GM12873 (cell line): Measurements from ENCODE around the gene SOX1.

ENCODE experiments used
- TF ChIP-seq, protein P1 (sequence below): IDR thresholded peaks from 2 replicates; pipeline ENCODE4 v1.5.1; 2012; ENCODE audit warnings: low read depth, mild to moderate bottlenecking, moderate library complexity, low read length, control low read depth; ENCODE audit not compliant: insufficient read depth; ENCODE audit errors: missing control alignments

The SOX1 gene

DNA sequence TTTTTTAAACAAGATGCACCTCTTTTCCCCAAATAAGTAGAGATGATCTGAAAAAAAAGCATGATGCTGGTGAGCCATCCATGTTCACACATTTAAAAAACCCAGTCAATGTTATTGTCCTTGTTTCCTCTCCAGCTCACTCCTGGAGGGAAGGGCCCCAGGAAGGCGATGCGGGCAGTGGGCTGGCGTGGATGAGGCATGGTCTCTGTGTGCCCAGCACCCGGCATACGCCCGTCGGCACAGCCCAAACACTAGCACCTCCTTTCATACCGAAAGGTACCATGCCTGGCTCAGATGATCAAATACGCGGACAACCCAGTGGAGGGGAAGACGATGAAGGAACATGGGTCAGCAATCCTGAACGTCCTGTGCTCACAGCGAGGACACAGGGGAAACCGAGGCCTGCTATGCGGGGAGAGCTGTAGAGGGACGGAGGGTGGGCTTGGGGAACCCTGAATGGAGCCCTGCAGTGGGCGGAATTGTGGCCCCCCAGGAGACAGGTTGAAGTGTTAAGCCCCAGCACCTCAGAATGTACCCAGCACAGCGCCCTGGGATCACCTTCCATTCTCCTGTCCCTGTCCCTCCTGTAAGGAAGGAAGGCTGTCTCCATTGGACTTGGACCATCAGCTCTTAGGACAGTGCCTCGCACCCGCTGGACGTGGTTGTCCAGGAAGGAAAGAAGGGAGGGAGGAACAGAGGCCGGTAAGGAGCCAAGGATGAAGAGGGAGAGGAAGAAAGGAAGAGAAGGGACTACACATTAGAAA is 49.4 kb downstream of the SOX1 start:
- TF ChIP-seq, protein P1, sequence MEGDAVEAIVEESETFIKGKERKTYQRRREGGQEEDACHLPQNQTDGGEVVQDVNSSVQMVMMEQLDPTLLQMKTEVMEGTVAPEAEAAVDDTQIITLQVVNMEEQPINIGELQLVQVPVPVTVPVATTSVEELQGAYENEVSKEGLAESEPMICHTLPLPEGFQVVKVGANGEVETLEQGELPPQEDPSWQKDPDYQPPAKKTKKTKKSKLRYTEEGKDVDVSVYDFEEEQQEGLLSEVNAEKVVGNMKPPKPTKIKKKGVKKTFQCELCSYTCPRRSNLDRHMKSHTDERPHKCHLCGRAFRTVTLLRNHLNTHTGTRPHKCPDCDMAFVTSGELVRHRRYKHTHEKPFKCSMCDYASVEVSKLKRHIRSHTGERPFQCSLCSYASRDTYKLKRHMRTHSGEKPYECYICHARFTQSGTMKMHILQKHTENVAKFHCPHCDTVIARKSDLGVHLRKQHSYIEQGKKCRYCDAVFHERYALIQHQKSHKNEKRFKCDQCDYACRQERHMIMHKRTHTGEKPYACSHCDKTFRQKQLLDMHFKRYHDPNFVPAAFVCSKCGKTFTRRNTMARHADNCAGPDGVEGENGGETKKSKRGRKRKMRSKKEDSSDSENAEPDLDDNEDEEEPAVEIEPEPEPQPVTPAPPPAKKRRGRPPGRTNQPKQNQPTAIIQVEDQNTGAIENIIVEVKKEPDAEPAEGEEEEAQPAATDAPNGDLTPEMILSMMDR: no peak

DNA sequence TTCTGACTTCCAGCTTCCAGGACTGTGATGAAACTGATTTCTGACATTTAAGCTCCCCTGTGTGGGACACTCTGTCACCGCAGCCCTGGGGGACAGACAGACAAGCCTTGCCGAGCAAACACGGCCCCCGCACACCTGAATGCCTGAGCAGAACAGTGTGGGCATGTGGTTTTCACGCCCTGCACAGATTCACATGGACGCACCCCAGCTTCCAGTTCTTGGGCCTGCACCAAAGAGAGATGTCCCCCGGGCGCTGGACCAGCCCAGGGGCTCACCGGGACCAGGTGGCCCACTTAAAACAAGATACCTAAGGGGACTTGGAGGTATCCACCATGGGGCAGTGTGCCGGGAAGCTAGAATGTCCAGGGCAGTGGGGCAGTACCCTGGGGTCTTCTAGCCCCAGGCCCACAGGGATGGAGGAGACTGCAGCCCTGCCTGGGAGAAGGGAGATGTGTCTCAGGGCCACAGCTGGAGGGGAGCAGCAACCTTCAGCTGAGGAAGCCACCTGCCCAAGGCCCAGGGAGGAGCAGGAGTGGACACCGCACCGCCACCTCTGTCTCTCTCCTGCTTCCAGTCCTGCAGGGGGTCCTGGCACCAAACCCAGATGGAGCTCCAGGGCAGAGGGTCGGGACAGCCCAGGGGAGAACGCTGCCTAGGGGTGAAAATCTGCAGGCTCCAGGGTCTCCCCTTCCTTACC is 50.5 kb downstream of the SOX1 start:
- TF ChIP-seq, protein P1: no peak

DNA sequence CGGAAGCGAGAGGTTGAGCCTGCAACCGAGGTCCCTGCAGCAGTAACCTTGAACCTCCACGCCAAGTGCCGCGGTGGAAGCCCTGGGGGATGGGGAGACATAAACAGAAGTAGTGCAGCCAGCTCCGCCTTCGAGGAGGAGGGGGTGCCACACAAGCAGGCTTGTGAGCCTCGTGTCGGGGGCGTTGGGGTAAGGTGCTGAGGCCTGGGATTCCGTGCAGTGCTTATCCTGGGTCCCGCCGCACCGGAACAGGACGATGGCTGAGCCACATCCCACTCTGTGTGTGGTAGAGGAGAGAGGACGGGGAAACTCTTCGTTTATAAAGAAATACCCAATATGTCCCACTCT is 51.0 kb downstream of the SOX1 start:
- TF ChIP-seq, protein P1: no peak

DNA sequence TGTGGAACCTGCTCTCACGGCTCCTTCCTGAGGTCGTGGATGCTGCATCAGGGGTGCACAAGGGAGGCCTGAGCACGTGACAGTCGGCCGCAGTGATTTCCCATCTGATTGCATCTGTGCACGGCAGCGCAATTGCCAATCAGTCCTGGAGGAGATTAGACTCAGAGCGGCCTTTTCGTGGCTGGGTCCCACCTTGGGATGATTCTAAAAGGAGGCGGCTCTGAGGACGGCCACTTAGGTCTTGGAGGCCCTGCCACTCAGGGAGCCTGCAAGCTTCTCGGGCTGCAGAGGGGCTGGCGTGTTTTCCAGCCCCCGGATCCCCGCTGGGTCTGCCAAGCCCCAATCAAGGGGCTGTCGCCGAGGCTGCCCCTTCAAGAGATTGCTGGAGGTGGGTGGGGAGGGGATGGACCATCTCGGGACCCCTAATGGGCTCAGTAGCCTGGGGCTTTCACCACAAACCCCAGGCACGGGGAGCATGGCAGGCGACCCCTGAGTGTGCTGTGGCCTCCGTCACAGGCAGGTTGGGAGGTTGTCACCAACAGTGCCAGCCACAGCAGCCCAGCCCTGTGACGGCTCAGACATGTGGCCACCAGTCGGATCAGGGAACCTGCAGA is 51.6 kb downstream of the SOX1 start:
- TF ChIP-seq, protein P1: no peak

DNA sequence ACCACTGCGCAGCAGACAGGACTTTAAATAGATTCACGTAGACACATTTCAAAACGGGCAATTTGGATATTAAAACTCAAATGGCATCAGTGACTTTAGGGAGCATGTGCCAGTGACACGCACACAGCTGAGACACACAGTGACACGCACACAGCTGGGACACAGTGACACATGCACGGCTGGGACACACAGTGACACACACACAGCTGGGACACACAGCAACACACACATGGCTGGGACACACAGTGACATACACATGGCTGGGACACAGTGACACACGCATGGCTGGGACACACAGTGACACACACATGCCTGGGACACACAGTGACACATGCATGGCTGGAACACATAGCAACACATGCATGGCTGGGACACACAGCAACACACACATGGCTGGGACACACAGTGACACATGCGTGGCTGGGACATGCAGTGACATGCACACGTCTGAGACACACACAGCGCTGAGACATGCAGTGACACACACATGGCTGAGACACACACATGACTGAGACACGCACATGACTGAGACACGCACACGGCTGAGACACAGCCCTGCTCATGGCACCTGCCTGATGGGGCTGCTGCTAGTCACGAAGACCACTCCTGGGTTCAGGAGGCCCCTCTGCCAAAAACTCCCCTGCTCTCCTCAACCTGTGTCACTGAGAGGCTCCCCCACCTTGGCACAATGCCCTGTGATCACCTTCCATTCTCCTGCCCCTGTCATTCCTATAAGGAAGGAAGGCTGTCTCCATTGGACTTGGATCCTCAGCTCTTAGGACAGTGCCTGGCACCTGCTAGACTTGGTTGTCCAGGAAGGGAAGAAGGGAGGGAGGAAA is 52.5 kb downstream of the SOX1 start:
- TF ChIP-seq, protein P1: no peak

DNA sequence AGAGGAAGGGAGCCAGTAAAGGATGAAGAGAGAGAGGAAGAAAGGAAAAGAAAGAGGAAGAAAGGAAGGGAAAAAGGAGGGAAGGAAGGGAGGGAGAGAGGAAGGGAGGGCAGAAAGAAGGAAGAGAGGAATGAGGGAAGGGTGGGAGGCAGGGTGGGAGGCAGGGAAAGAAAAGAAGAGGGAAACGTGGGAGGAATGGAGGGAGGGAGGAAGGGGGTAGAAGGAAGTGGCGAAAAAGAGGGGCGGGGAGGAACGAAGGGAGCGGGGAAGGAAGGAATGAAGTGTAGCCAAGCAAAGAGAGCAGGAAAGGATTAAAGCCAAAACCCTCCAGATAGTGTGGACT is 53.1 kb downstream of the SOX1 start:
- TF ChIP-seq, protein P1: no peak
